B cell (primary cell): ENCODE measurements around the gene FKBP8. TPM values are rescaled to one million over a fixed set of nuclear protein-coding genes. Genes with fewer than 3 reads are reported as not detected.
A peak's percentile ranks its signal among the peaks of the same experiment; 100 is the strongest.

ENCODE experiments used
- ATAC-seq: fragments of 200-7000 bp; cut with Tn5 transposase; one replicate; pipeline ENCODE4 v1.10.0; 2021; ENCODE audit warnings: low read depth, mild to moderate bottlenecking, moderate number of reproducible peaks, moderate library complexity
- CTCF ChIA-PET: fragments of 350-600 bp; sonication (Branson Sonifier 250); formaldehyde crosslinking; loops from one replicate; lab custom pipeline; 2021; ENCODE audit warnings: antibody characterized with exemption, inconsistent platforms; lab: Charles Lee
- POLR2A ChIA-PET: fragments of 350-600 bp; sonication (Branson Sonifier 250); formaldehyde crosslinking; loops from one replicate; lab custom pipeline; 2021; ENCODE audit warnings: antibody characterized with exemption; lab: Charles Lee
- DNase-seq: peaks from one replicate; pipeline ENCODE4 v3.0.0; 2013
- H2AFZ ChIP-seq: 2 replicates; pipeline ENCODE4 v1.6.1; 2012; ENCODE audit warnings: mild to moderate bottlenecking, low read depth, low read length; ENCODE audit not compliant: insufficient read depth, poor library complexity, severe bottlenecking
- H3K27ac ChIP-seq, 2 donors: 1 replicate in 1 of 2; 2 replicates in 1 of 2; pipeline ENCODE4 v1.5.1; 2012 to 2013; ENCODE audit warnings: low read length in 2 of 2, mild to moderate bottlenecking in 2 of 2, moderate library complexity in 1 of 2
- H3K27me3 ChIP-seq, 4 experiments: fragments of 200-600 bp in 1 of 4; sonication (generic) in 1 of 4; replicated peaks in 1 of 4; 1 replicate in 2 of 4; 2 replicates in 2 of 4; pipeline versions ENCODE4 v1.6.1 to v1.7.0; 2013 to 2016; ENCODE audit warnings: low read length in 3 of 4, mild to moderate bottlenecking in 2 of 4, mixed read lengths in 1 of 4, moderate library complexity in 1 of 4; ENCODE audit not compliant: insufficient read depth in 4 of 4, control insufficient read depth in 3 of 4; ENCODE audit errors: control extremely low read depth in 1 of 4
- H3K36me3 ChIP-seq, 2 experiments: replicated peaks in 1 of 2; 1 replicate in 1 of 2; 2 replicates in 1 of 2; pipeline versions ENCODE4 v1.6.1 to v1.7.1; 2013; ENCODE audit warnings: low read length in 1 of 2; ENCODE audit not compliant: insufficient read depth in 2 of 2, control insufficient read depth in 1 of 2; ENCODE audit errors: control extremely low read depth in 1 of 2, extremely low read depth in 1 of 2
- H3K4me1 ChIP-seq, 2 donors: fragments of 200-600 bp in 1 of 2; sonication (generic) in 1 of 2; 1 replicate in 1 of 2; 2 replicates in 1 of 2; pipeline versions ENCODE4 v1.5.1 to v1.6.1; 2013 to 2017; ENCODE audit warnings: low read length in 2 of 2; ENCODE audit not compliant: control insufficient read depth in 2 of 2, insufficient read depth in 2 of 2
- H3K4me2 ChIP-seq: replicated peaks from 2 replicates; pipeline ENCODE3; 2012; ENCODE audit warnings: mild to moderate bottlenecking, low read depth, low read length; ENCODE audit not compliant: poor library complexity, severe bottlenecking
- H3K4me3 ChIP-seq, 5 experiments: fragments of 200-600 bp in 1 of 5; sonication (generic) in 1 of 5; 1 replicate in 3 of 5; 2 replicates in 2 of 5; pipeline versions ENCODE4 v1.5.1 to v1.7.0; 2011 to 2016; ENCODE audit warnings: low read length in 4 of 5, mild to moderate bottlenecking in 4 of 5, low read depth in 2 of 5, control low read depth in 1 of 5, moderate library complexity in 1 of 5; ENCODE audit not compliant: insufficient read depth in 1 of 5; ENCODE audit errors: control extremely low read depth in 1 of 5, extremely low read depth in 1 of 5
- H3K79me2 ChIP-seq: fragments of 200-600 bp; sonication (generic); one replicate; pipeline ENCODE4 v1.6.0; 2016; ENCODE audit warnings: low read length; ENCODE audit not compliant: control insufficient read depth, insufficient read depth
- H3K9ac ChIP-seq: fragments of 200-600 bp; sonication (generic); 2 replicates; pipeline ENCODE4 v1.6.1; 2017; ENCODE audit warnings: mild to moderate bottlenecking, low read length, moderate library complexity
- H3K9me3 ChIP-seq, 3 donors: one replicate each; pipeline versions ENCODE4 v1.6.1 to v1.7.1; 2013; ENCODE audit warnings: low read length in 2 of 3; ENCODE audit not compliant: control insufficient read depth in 2 of 3, insufficient read depth in 1 of 3; ENCODE audit errors: control extremely low read depth in 1 of 3
- H4K20me1 ChIP-seq: 2 replicates; pipeline ENCODE4 v1.6.0; 2012; ENCODE audit warnings: mild to moderate bottlenecking, low read length; ENCODE audit not compliant: insufficient read depth, control insufficient read depth, poor library complexity, severe bottlenecking
- H3K27ac Mint-ChIP-seq: one replicate; pipeline ENCODE4 v1.8.0; 2021; ENCODE audit warnings: mixed read lengths
- H3K27me3 Mint-ChIP-seq: one replicate; pipeline ENCODE4 v1.8.0; 2021; ENCODE audit warnings: mixed read lengths
- H3K4me1 Mint-ChIP-seq: one replicate; pipeline ENCODE4 v1.8.0; 2021; ENCODE audit warnings: mixed read lengths
- H3K4me3 Mint-ChIP-seq: one replicate; pipeline ENCODE4 v1.8.0; 2021; ENCODE audit warnings: mixed read lengths
- H3K9me3 Mint-ChIP-seq: one replicate; pipeline ENCODE4 v1.8.0; 2022; ENCODE audit warnings: mixed read lengths; ENCODE audit not compliant: insufficient read depth
- EZH2 ChIP-seq: IDR thresholded peaks from 2 replicates; pipeline ENCODE4 v1.6.1; 2012; ENCODE audit warnings: borderline replicate concordance, low read depth, mild to moderate bottlenecking, moderate library complexity, low read length; ENCODE audit not compliant: insufficient read depth, poor library complexity, severe bottlenecking
- WGBS: methylation state at CpG from one replicate; pipeline ENCODE4 v1.1.5; 2013; ENCODE audit warnings: missing lambda C conversion rate; ENCODE audit not compliant: insufficient coverage; 5-methylcytosine and 5-hydroxymethylcytosine counted together
- intact Hi-C: fragments of 100-400 bp; cut with micrococcal nuclease; formaldehyde crosslinking; loops from one replicate; pipeline ENCODE4 v1.10.0; 2022
- polyA plus RNA-seq: library from polyadenylated mRNA; depleted of rRNA; stranded (reverse); fragments of >200 nt; gene quantifications from 2 replicates; pipeline ENCODE4 v1.2.3, GENCODE V29; 2012
- total RNA-seq, 2 donors: library from RNA; stranded (reverse); fragments of 120-200 nt in 1 of 2; gene quantifications; 1 replicate in 1 of 2; 2 replicates in 1 of 2; pipeline versions ENCODE4 v1.2.3 to v1.2.4, GENCODE V29; 2013 to 2022
- TF ChIP-seq, protein P1 (sequence below): fragments of 200-600 bp; IDR thresholded peaks from one replicate; pipeline ENCODE4 v1.8.0; 2022; ENCODE audit warnings: antibody characterized with exemption, mild to moderate bottlenecking

Gene FKBP8
- total and polyA plus RNA-seq, 2 donors (not counting 1 experiment from before 2014, with no cell fraction given) = 148 to 163 TPM

DNA sequence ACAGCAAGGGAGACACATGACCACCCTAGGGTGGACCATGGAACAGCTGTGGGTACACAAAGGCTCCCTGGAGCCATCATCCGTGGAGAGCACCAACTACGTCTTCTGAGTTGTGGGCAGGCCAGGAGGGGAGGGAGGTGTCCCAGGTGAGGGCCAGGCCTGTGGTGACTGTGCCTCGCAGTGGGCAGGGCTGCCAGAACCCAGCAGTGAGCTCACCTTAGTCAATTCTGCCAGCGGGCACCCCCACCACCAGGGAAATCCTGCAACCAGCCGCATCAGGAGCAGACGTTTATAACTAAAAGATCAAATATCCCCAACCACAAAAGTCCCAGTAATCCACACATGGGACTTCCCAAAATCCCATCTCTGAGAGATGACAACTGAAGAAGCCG lies 41.1 kb downstream of the FKBP8 start:
- H3K36me3 ChIP-seq = no peaks in the 10 kb centered on the region
- H3K4me3 Mint-ChIP-seq = peak overlapping the region; percentile 23
- H3K27ac ChIP-seq = no peak overlapping the region
- WGBS = 88% methylated on average over 3 of the region's 7 CpGs
- no peak for TF ChIP-seq EZH2
- TF ChIP-seq, protein P1, sequence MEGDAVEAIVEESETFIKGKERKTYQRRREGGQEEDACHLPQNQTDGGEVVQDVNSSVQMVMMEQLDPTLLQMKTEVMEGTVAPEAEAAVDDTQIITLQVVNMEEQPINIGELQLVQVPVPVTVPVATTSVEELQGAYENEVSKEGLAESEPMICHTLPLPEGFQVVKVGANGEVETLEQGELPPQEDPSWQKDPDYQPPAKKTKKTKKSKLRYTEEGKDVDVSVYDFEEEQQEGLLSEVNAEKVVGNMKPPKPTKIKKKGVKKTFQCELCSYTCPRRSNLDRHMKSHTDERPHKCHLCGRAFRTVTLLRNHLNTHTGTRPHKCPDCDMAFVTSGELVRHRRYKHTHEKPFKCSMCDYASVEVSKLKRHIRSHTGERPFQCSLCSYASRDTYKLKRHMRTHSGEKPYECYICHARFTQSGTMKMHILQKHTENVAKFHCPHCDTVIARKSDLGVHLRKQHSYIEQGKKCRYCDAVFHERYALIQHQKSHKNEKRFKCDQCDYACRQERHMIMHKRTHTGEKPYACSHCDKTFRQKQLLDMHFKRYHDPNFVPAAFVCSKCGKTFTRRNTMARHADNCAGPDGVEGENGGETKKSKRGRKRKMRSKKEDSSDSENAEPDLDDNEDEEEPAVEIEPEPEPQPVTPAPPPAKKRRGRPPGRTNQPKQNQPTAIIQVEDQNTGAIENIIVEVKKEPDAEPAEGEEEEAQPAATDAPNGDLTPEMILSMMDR = no peak
- peaks cover 100% of the 10 kb centered on the region for H4K20me1 ChIP-seq
- intact Hi-C loops = no loop called here
- DNase-seq (no peak), ATAC-seq (no peak)
- no peak overlapping the region for H3K4me3 ChIP-seq
- no peak overlapping the region for H2AFZ ChIP-seq
- H3K27me3 ChIP-seq = no peaks in the 10 kb centered on the region
- ChIA-PET POLR2A (interaction anchor here (0.6 kb wide), 1 partner anchor 284 kb away, joined by 3 read pairs; no protein-coding TSS in a partner anchor), CTCF (no interaction called here)
- peak overlapping the region; percentile 47 for H3K4me2 ChIP-seq
- peaks cover 23 to 73% of the 10 kb centered on the region in 2 donors for H3K4me1 ChIP-seq
- H3K79me2 ChIP-seq = peaks cover 100% of the 10 kb centered on the region
- H3K9me3 Mint-ChIP-seq = no peaks in the 10 kb centered on the region
- H3K4me1 Mint-ChIP-seq = peaks cover 86% of the 10 kb centered on the region
- H3K27me3 Mint-ChIP-seq = no peaks in the 10 kb centered on the region
- H3K27ac Mint-ChIP-seq = no peak overlapping the region
- H3K9ac ChIP-seq = no peak overlapping the region
- no peaks in the 10 kb centered on the region for H3K9me3 ChIP-seq

- Histone ChIP-seq H4K20me1 (peaks cover 100% of the 10 kb centered on the region), H3K9ac (no peak overlapping the region), H2AFZ (no peak overlapping the region), H3K27me3 (no peaks in the 10 kb centered on the region), H3K27ac (no peak overlapping the region), H3K36me3 (no peaks in the 10 kb centered on the region), H3K9me3 (no peaks in the 10 kb centered on the region), H3K79me2 (peaks cover 100% of the 10 kb centered on the region), H3K4me1 (peaks cover 25 to 71% of the 10 kb centered on the region in 2 donors), H3K4me2 (peak overlapping the region; percentile 47), H3K4me3 (no peak overlapping the region)
- ChIA-PET CTCF (no interaction called here), POLR2A (no interaction called here)
- Mint-ChIP-seq H3K4me3 (no peak overlapping the region), H3K4me1 (peaks cover 86% of the 10 kb centered on the region), H3K27me3 (no peaks in the 10 kb centered on the region), H3K27ac (no peak overlapping the region), H3K9me3 (no peaks in the 10 kb centered on the region)
- ATAC-seq (peak; percentile 21), DNase-seq (no peak)
- 20% methylated on average over 8 of the region's 9 CpGs for WGBS
- intact Hi-C loops = no loop called here
- TF ChIP-seq EZH2 = no peak
- TF ChIP-seq, protein P1 = no peak
Observed at GRCh38 chr19:18501832-18502231, 41.5 kb downstream of the FKBP8 start.
